Measurements from ENCODE around the gene ADA.
A peak's percentile ranks its signal among the peaks of the same experiment; 100 is the strongest.

ADA gene

DNA sequence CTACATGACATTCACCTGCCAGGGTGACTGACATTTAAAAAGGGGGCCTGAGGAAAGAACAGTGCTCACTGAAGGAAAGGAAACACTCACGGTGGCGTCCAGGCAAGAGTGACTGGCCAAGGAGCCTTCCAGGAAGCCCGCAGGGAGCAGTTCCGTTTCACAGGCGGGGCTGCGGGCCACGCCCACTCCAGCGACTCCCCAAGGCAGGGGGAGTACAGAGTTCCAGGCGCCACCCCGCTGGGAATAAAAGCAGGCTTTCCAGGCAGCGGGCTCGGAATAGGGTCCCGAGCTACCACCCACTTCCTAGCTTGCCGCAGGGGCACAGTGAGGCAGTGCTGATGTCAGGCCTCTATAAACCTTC lies 34.9 kb downstream of the ADA start:
- no peak for DNase-seq (ENCODE audit: low read depth)
- TF ChIP-seq, protein P1, sequence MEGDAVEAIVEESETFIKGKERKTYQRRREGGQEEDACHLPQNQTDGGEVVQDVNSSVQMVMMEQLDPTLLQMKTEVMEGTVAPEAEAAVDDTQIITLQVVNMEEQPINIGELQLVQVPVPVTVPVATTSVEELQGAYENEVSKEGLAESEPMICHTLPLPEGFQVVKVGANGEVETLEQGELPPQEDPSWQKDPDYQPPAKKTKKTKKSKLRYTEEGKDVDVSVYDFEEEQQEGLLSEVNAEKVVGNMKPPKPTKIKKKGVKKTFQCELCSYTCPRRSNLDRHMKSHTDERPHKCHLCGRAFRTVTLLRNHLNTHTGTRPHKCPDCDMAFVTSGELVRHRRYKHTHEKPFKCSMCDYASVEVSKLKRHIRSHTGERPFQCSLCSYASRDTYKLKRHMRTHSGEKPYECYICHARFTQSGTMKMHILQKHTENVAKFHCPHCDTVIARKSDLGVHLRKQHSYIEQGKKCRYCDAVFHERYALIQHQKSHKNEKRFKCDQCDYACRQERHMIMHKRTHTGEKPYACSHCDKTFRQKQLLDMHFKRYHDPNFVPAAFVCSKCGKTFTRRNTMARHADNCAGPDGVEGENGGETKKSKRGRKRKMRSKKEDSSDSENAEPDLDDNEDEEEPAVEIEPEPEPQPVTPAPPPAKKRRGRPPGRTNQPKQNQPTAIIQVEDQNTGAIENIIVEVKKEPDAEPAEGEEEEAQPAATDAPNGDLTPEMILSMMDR (IDR thresholded peaks at IDR 0.05; ENCODE audit: low read length, missing control alignments): no peak
- no peak overlapping the region for H3K4me3 ChIP-seq (replicated peaks; ENCODE audit: low read depth, low read length)

DNA sequence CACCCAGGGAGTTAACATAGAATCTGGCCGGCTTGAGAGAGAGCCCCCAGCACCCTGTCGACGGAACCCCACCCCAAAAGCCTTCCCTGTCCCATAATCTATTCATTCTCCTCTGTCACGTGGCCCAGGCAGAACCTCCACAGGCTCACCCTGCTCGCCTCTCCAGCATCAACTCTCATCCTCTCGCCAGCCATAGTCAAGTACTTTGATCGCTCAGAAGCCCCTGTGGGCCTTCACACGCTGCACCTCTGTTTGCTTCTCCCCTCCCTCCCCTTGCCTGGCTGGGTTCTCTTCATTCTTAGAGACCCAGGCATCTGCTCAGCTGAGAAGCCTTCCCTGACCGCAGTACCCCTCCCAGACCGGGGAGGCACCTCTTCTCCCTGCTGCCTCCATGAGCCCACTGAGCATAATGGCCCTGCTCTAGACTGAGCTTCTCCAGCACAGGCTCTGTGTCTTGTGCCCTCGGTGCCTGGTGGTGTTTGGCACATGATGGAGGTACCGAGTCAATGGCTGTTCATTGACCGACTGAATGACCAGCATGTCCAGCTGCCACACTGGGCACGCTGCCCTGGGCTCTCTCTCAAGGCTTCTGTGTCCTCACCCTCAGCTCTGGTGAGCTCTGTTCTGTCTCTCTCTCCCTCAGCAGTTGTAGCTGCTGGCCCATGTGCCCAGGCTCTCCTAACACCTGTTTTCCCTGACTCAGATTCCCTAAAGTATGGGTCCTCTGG lies 35.5 kb downstream of the ADA start:
- TF ChIP-seq, protein P1 (IDR thresholded peaks at IDR 0.05; ENCODE audit: low read length, missing control alignments): no peak
- no peak for DNase-seq (ENCODE audit: low read depth)
- no peak overlapping the region for H3K4me3 ChIP-seq (replicated peaks; ENCODE audit: low read depth, low read length)

DNA sequence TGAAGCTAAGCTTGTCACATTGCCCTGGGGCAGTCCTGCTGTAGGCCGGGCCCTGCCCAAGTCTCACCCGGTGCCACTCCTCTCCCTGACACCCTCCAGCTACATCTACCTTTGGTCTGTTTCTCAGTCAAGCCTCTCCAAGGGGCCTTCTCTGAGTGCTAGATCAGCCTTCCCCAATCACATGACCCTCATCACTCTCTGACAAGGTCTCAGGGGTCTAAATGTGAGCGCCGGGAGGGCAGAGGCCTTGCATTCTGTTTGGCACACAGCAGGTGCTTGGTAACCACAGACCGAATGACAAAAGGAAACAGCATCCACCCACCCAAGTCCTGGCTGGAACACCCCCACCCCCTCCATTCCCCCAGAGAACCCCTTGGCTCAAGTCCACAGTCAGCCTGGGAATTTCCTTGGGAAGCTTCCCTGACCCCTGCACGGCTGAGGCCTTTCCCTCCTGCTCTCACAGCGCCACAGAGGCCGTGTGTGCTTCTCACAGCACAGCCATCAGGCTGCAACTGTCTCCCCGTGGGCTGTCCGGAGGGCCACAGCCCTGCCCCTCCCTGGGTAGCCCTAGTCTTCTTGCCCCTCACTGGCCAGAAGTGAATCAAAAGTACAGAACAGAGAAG lies 36.2 kb downstream of the ADA start:
- TF ChIP-seq, protein P1 (IDR thresholded peaks at IDR 0.05; ENCODE audit: low read length, missing control alignments): no peak
- H3K4me3 ChIP-seq (replicated peaks; ENCODE audit: low read depth, low read length): no peak overlapping the region
- DNase-seq (ENCODE audit: low read depth): peak; percentile 35

DNA sequence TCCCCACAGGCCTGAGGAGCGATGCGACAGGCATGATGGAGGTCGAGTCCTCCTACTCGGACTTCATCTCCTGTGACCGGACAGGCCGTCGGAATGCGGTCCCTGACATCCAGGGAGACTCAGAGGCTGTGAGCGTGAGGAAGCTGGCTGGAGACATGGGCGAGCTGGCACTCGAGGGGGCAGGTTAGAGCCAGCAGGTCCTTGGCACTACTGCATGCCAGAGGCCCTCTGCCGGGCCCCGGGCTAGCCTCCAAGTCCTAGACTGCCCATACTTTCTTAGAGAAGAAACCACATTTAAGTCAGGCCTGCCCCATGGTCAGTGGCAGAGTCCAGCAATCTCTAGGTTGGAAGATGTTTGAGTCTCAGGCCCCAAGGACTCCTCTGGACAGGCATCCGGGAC lies 37.0 kb downstream of the ADA start:
- TF ChIP-seq, protein P1 (IDR thresholded peaks at IDR 0.05; ENCODE audit: low read length, missing control alignments): no peak
- DNase-seq (ENCODE audit: low read depth): no peak
- no peak overlapping the region for H3K4me3 ChIP-seq (replicated peaks; ENCODE audit: low read depth, low read length)

DNA sequence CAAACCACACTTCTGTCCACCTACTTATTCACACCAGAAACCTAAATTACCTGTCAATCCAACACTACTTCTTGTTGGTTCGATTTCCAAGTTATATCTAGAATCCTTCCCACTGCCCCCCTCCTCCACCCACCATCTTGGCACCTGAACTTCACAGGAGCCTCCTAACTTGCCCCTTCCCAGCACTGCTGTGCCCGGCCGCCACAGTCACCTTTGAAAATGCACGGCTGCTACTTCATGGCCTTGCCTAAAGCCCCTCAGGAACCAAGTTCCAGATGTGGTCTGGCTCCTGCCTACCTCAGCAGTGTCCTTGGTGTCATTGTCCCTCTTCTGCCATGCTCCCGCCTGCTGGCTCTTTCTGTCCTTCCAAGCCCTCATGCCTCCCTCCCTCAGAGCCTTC lies 37.9 kb downstream of the ADA start:
- DNase-seq (ENCODE audit: low read depth): no peak
- TF ChIP-seq, protein P1 (IDR thresholded peaks at IDR 0.05; ENCODE audit: low read length, missing control alignments): no peak
- H3K4me3 ChIP-seq (replicated peaks; ENCODE audit: low read depth, low read length): no peak overlapping the region

DNA sequence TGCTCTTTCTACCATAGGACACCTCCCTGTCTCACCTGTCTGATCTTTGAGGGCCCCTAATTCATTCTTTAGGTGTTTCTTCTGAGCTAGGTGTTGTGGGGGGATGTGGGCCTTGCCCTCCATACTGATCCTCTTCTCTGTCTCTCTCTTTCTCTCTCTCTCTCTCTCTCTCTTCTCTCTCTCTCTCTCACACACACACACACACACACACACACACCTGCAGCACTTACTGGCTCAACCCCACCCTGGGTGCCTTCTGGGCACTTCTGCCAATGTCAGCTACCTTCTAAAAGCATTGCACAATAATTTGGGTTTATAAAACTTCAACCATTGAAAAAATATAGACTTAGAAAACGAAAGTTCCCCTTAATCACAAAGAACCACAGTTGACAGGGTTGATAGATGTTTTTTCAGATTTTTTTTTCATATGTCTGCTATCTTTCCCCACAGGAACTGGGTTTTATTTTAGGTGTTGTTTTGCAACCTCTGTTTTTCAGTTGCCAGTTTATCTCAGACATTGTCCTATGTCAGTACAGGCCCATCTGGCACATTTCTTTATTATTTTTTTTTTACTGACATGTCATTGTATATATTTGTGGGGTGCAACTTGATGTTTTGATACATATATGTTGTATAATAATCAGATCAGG lies 41.1 kb downstream of the ADA start:
- peak; percentile 18 for DNase-seq (ENCODE audit: low read depth)
- no peak overlapping the region for H3K4me3 ChIP-seq (replicated peaks; ENCODE audit: low read depth, low read length)

More for the DNA sequence above, 41.1 kb downstream of the ADA start:
- TF ChIP-seq, protein P1 (IDR thresholded peaks at IDR 0.05; ENCODE audit: low read length, missing control alignments): no peak
